Body of pancreas (tissue), 4 donors: ENCODE measurements around the gene EIF3L.

ENCODE experiments used
- CTCF ChIP-seq, 7 experiments: fragments of 450-650 bp in 4 of 7; fragments of 200-600 bp in 3 of 7; sonication (generic) in 3 of 7; IDR thresholded peaks; one replicate each; pipeline ENCODE4 v1.5.1; 2016 to 2019; ENCODE audit warnings: antibody characterized with exemption in 7 of 7
- POLR2A ChIP-seq, 3 donors: fragments of 450-650 bp; IDR thresholded peaks; one replicate each; pipeline ENCODE4 v1.6.1; 2016; ENCODE audit warnings: antibody characterized with exemption in 3 of 3, mild to moderate bottlenecking in 2 of 3

GRCh38 chr22:37932821-37933578 lies 83.8 kb downstream of the EIF3L start:
- no peak for TF ChIP-seq CTCF (IDR thresholded peaks at IDR 0.05)
- no peak for TF ChIP-seq POLR2A (IDR thresholded peaks at IDR 0.05)
